Stimulated activated naive CD8-positive, alpha-beta T cell treated with anti-CD3 and anti-CD28 coated beads, Interleukin-15, amount 100 ng/mL, for 72 hours (primary cell): ENCODE results near the gene METTL16.
"Not testable (repeated sequence)": the region's sequence is repeated elsewhere in the genome, so short reads cannot be mapped to it uniquely, and the experiment has no call there.

ENCODE experiments used
- ATAC-seq: fragments of 150-1000 bp; cut with Tn5 transposase; 2 replicates; pipeline ENCODE4 v1.10.0; 2021; ENCODE audit warnings: mild to moderate bottlenecking, moderate library complexity
- DNase-seq, 2 donors: peaks; one replicate each; pipeline ENCODE4 v3.0.0; 2021 to 2022
- H3K27ac Mint-ChIP-seq, 2 donors: one replicate each; pipeline ENCODE4 v1.8.0; 2022; ENCODE audit warnings: mild to moderate bottlenecking in 2 of 2, mixed read lengths in 2 of 2, moderate library complexity in 2 of 2
- H3K27me3 Mint-ChIP-seq: one replicate; pipeline ENCODE4 v1.8.0; 2022; ENCODE audit warnings: mixed read lengths
- H3K4me1 Mint-ChIP-seq: one replicate; pipeline ENCODE4 v1.8.0; 2022; ENCODE audit warnings: mild to moderate bottlenecking, mixed read lengths
- H3K4me3 Mint-ChIP-seq, 2 donors: one replicate each; pipeline ENCODE4 v1.8.0; 2022; ENCODE audit warnings: mild to moderate bottlenecking in 2 of 2, mixed read lengths in 2 of 2, moderate library complexity in 1 of 2
- H3K9me3 Mint-ChIP-seq, 2 donors: one replicate each; pipeline ENCODE4 v1.8.0; 2022; ENCODE audit warnings: mixed read lengths in 2 of 2

METTL16 gene

DNA sequence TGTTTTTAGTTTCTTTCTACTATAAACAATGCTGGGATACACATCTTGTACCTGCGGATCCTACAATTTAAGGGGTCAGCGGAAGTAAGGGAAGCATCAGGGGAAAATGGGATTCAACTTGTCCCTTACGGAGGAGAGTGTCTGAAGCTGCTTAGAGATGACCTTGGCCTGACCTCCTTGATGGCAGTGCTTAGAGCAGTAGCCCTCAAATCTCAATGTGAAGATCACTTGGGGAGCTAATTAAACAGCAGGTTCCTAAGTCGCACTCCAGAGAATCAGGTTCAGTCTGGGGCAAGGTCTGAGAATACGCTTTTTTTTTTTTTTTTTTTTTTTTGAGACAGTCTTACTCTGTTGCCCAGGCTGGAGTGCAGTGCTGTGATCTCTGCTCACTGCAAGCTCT is 9.6 kb upstream of the METTL16 start:
- Mint-ChIP-seq H3K9me3 (no peaks in the 10 kb centered on the region), H3K27ac (no peak overlapping the region), H3K4me1 (no peaks in the 10 kb centered on the region), H3K4me3 (no peak overlapping the region), H3K27me3 (peaks cover 6% of the 10 kb centered on the region)
- DNase-seq (no peak), ATAC-seq (no peak)

GRCh38 chr17:2517539-2517938 is 5.9 kb upstream of the METTL16 start:
- H3K4me3 Mint-ChIP-seq = no peak overlapping the region
- ATAC-seq (no peak), DNase-seq (no peak)
- H3K27ac Mint-ChIP-seq = no peak overlapping the region
- no peaks in the 10 kb centered on the region for H3K9me3 Mint-ChIP-seq
- no peaks in the 10 kb centered on the region for H3K4me1 Mint-ChIP-seq
- H3K27me3 Mint-ChIP-seq = no peaks in the 10 kb centered on the region

- Mint-ChIP-seq H3K27ac (no peak overlapping the region), H3K4me1 (peaks cover 11% of the 10 kb centered on the region), H3K27me3 (no peaks in the 10 kb centered on the region), H3K4me3 (no peak overlapping the region), H3K9me3 (no peaks in the 10 kb centered on the region)
- DNase-seq = no peak
- ATAC-seq = no peak
Observed at GRCh38 chr17:2511138-2511461, 588 bp downstream of the METTL16 start.

DNA sequence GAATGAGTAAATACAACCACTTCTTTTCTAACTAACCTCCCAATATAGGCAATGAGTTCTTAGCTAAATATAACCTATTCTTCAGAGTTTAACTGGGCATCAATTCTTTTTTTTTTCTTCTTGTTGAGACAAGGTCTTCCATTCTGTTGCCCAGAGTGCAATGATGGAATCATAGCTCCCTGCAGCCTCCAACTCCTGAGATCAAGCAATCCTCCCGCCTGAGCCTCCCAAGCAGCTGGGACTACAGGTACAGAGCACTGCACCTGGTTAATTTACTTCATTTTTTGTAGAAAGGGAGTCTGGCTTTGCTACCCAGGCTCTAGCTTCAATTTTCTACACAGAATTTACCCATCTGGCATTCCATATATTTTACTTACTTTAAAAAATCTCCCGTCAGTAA is 1.1 kb downstream of the METTL16 start:
- Mint-ChIP-seq H3K27me3 (no peaks in the 10 kb centered on the region), H3K27ac (no peak overlapping the region)

GRCh38 chr17:2508035-2508434 is 3.7 kb downstream of the METTL16 start:
- no peak for DNase-seq
- no peak overlapping the region for H3K4me3 Mint-ChIP-seq
- H3K27me3 Mint-ChIP-seq = no peaks in the 10 kb centered on the region
- peaks cover 0 to 3% of the 10 kb centered on the region in 2 donors for H3K9me3 Mint-ChIP-seq
- no peak for ATAC-seq
- H3K4me1 Mint-ChIP-seq = peaks cover 19% of the 10 kb centered on the region
- no peak overlapping the region for H3K27ac Mint-ChIP-seq

More for the DNA sequence above, 1.1 kb downstream of the METTL16 start:
- no peak for ATAC-seq
- peaks cover 0 to 3% of the 10 kb centered on the region in 2 donors for H3K9me3 Mint-ChIP-seq
- H3K4me1 Mint-ChIP-seq = peaks cover 16% of the 10 kb centered on the region
- H3K4me3 Mint-ChIP-seq = no peak overlapping the region
- DNase-seq = no peak

- not testable (repeated sequence) for H3K27ac Mint-ChIP-seq, H3K4me3 Mint-ChIP-seq, DNase-seq, ATAC-seq, H3K27me3 Mint-ChIP-seq, H3K9me3 Mint-ChIP-seq
- peaks cover 25% of the 10 kb centered on the region for H3K4me1 Mint-ChIP-seq
Observed at GRCh38 chr17:2507015-2507414, 4.7 kb downstream of the METTL16 start.

GRCh38 chr17:2503627-2504026 is 8.1 kb downstream of the METTL16 start:
- Mint-ChIP-seq H3K4me3 (no peak overlapping the region), H3K27me3 (no peaks in the 10 kb centered on the region), H3K27ac (no peak overlapping the region), H3K9me3 (peaks cover 0 to 3% of the 10 kb centered on the region in 2 donors), H3K4me1 (peaks cover 20% of the 10 kb centered on the region)
- ATAC-seq = no peak
- no peak for DNase-seq

GRCh38 chr17:2502871-2503580 is 8.7 kb downstream of the METTL16 start:
- no peak for ATAC-seq
- H3K9me3 Mint-ChIP-seq = peaks cover 0 to 3% of the 10 kb centered on the region in 2 donors
- no peak overlapping the region for H3K27ac Mint-ChIP-seq
- peaks cover 14% of the 10 kb centered on the region for H3K4me1 Mint-ChIP-seq
- no peaks in the 10 kb centered on the region for H3K27me3 Mint-ChIP-seq
- H3K4me3 Mint-ChIP-seq = no peak overlapping the region
- no peak for DNase-seq

DNA sequence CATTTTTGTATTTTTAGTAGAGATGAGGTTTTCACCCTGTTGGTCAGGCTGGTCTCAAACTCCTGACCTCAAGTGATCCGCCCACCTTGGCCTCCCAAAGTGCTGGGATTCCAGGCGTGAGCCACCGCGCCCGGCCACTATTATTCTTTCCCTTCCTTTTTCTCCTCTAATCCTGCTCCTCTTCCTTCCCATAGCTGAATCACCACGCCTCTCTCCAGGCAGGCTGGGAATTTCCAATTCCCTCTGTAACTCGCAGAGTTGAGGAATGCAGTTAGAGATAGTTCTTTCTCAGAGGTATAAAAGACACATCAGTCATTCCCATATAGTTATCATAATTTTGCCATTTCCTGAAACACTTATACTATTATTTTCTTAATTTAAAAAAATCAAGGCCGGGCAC is 11.2 kb downstream of the METTL16 start:
- peaks cover 8% of the 10 kb centered on the region for H3K4me1 Mint-ChIP-seq
- H3K27ac Mint-ChIP-seq = peak overlapping the region in 1 of 2 donors; percentile 83
- DNase-seq (no peak), ATAC-seq (no peak)
- H3K27me3 Mint-ChIP-seq = no peaks in the 10 kb centered on the region
- no peak overlapping the region for H3K4me3 Mint-ChIP-seq
- H3K9me3 Mint-ChIP-seq = no peaks in the 10 kb centered on the region

- DNase-seq, H3K27me3 Mint-ChIP-seq, H3K9me3 Mint-ChIP-seq, H3K27ac Mint-ChIP-seq, ATAC-seq, H3K4me3 Mint-ChIP-seq: not testable (repeated sequence)
- H3K4me1 Mint-ChIP-seq = peaks cover 20% of the 10 kb centered on the region
Observed at GRCh38 chr17:2489286-2489685, 22.4 kb downstream of the METTL16 start.

GRCh38 chr17:2487306-2487705 is 24.4 kb downstream of the METTL16 start:
- DNase-seq = no peak
- Mint-ChIP-seq H3K27ac (peak overlapping the region; percentile 28 to 81), H3K4me1 (peaks cover 32% of the 10 kb centered on the region), H3K4me3 (no peak overlapping the region), H3K27me3 (no peaks in the 10 kb centered on the region), H3K9me3 (no peaks in the 10 kb centered on the region)
- no peak for ATAC-seq

- H3K9me3 Mint-ChIP-seq, DNase-seq, H3K4me3 Mint-ChIP-seq, H3K27me3 Mint-ChIP-seq, ATAC-seq: not testable (repeated sequence)
- H3K27ac Mint-ChIP-seq = peak overlapping the region in 1 of 2 donors; percentile 63
- peaks cover 37% of the 10 kb centered on the region for H3K4me1 Mint-ChIP-seq
Observed at GRCh38 chr17:2486709-2487108, 25.0 kb downstream of the METTL16 start.

DNA sequence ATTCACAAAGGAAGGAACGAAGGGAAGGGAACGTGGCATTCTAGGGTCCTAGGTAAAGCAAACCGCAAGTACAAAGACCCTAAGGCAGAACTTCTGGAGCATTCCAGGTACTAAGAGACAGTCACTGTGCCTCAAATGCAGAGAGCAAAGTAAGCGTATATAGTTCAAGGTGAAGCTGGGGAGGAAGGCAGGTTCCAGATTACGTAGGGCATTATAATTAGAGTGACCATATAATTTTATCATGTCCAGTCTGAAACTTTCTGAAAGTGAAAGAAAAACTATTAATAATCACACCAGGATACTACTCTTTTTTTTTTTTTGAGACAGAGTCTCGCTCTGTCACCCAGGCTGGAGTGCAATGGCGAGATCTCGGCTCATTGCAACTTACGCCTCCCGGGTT is 25.7 kb downstream of the METTL16 start:
- no peak for DNase-seq
- Mint-ChIP-seq H3K4me1 (peaks cover 37% of the 10 kb centered on the region), H3K4me3 (no peak overlapping the region)

DNA sequence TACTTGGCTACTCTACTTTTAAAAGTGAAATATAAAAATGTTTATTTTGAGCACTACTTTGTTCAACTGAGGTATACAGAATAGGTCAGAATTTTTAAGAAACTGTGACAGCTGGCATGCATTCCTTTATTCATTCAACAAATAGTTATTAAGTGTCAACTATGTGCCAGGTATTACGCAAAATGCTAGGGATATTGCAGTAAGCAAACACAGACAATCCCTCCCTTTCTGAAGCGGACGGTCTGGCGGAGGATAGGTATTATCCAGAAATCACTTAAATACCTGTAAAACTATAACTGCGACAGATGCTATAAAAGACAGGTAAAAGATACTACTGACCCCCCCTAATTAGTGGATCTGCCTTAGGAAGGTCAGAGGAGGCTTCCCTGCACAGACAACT is 26.1 kb downstream of the METTL16 start:
- Mint-ChIP-seq H3K27ac (peak overlapping the region in 1 of 2 donors; percentile 42), H3K4me1 (peaks cover 37% of the 10 kb centered on the region), H3K4me3 (no peak overlapping the region), H3K9me3 (no peaks in the 10 kb centered on the region), H3K27me3 (no peaks in the 10 kb centered on the region)
- ATAC-seq (no peak), DNase-seq (no peak)

More for the DNA sequence above, 25.7 kb downstream of the METTL16 start:
- ATAC-seq = no peak
- Mint-ChIP-seq H3K27ac (no peak overlapping the region), H3K27me3 (no peaks in the 10 kb centered on the region), H3K9me3 (no peaks in the 10 kb centered on the region)

DNA sequence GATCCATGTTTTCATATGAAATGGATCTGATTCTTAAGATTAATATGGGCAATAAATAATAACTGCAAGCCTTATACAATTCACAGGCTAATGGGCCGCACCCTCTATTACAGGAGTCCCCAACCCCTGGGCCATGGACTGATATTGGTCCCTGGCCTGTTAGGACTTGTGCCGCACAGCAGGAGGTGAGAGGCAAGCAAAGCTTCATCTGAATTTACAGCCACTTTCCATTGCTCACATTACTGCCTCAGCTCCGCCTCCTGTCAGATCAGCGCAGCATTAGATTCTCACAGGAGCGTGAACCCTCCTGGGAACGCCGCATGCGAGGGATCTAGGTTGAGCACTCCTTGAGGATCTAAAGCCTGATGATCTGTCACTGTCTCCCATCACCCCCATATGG is 26.8 kb downstream of the METTL16 start:
- H3K4me3 Mint-ChIP-seq = no peak overlapping the region
- no peak for DNase-seq
- peaks cover 37% of the 10 kb centered on the region for H3K4me1 Mint-ChIP-seq
- H3K9me3 Mint-ChIP-seq = no peaks in the 10 kb centered on the region
- ATAC-seq = no peak
- H3K27ac Mint-ChIP-seq = no peak overlapping the region
- H3K27me3 Mint-ChIP-seq = no peaks in the 10 kb centered on the region

DNA sequence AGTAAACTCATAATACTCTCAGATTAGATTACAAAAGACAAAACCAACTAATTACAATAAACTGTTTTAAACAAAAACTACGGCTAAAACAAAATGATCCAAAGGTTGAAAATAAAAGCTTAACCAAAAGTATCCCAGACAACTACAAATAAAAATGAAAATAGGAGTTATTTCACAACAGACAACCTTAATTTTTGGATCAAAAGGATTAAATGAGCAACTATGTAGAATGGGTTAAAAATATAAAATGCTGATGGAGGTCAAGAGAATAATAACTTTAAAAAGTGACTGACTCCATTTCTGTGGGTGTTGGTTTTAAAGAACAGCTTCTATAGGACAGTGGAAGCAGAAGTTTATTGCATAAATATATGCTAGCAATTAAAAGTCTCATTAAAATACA is 28.6 kb downstream of the METTL16 start:
- Mint-ChIP-seq H3K27me3 (no peaks in the 10 kb centered on the region), H3K27ac (no peak overlapping the region), H3K4me1 (peaks cover 37% of the 10 kb centered on the region), H3K4me3 (no peak overlapping the region), H3K9me3 (no peaks in the 10 kb centered on the region)
- ATAC-seq = no peak
- DNase-seq = no peak

DNA sequence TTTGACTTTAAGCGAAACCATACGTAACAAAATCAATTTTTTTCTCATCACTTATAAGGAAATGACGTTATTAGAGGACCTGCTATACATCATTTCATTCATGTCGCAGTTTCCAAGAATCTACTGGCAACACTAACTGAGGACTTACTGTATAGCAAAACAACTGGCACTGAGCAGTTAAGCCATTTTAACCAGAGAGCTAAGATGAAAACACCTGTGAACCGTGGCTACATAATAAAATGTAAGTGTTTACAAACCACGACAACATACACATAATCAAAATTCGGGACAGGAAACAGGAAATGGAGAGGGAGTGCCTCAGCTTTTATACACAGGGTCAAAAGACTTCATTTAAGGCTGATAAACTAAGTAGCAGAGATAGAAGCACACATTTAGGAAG is 29.5 kb downstream of the METTL16 start:
- Mint-ChIP-seq H3K27me3 (no peaks in the 10 kb centered on the region), H3K4me3 (peak overlapping the region; percentile 11 to 34), H3K4me1 (peaks cover 35% of the 10 kb centered on the region), H3K9me3 (no peaks in the 10 kb centered on the region), H3K27ac (peak overlapping the region; percentile 79 to 95)
- ATAC-seq (no peak), DNase-seq (no peak)
